HUES6 (cell line): Measurements from ENCODE around the gene MYF6.
"Not testable (repeated sequence)": the region's sequence is repeated elsewhere in the genome, so short reads cannot be mapped to it uniquely, and the experiment has no call there.

Experiments
- H3K27ac ChIP-seq: 2 replicates; pipeline ENCODE4 v1.7.0; 2013; ENCODE audit warnings: low read depth, mild to moderate bottlenecking, low read length, inconsistent platforms
- H3K27me3 ChIP-seq: 2 replicates; pipeline ENCODE4 v1.6.1; 2013; ENCODE audit warnings: low read length; ENCODE audit not compliant: control insufficient read depth, insufficient read depth
- H3K36me3 ChIP-seq: 2 replicates; pipeline ENCODE4 v1.6.1; 2013; ENCODE audit warnings: low read length; ENCODE audit not compliant: control insufficient read depth, insufficient read depth
- H3K4me1 ChIP-seq: 2 replicates; pipeline ENCODE4 v1.6.1; 2013; ENCODE audit warnings: low read length; ENCODE audit not compliant: control insufficient read depth, insufficient read depth
- H3K4me3 ChIP-seq: 2 replicates; pipeline ENCODE4 v1.5.1; 2013; ENCODE audit warnings: low read depth, low read length
- H3K9ac ChIP-seq: one replicate; pipeline ENCODE4 v1.6.1; 2013; ENCODE audit warnings: mild to moderate bottlenecking, low read length
- H3K9me3 ChIP-seq: 2 replicates; pipeline ENCODE4 v1.6.1; 2013; ENCODE audit warnings: low read depth, low read length; ENCODE audit not compliant: control insufficient read depth, insufficient read depth

MYF6 gene

DNA sequence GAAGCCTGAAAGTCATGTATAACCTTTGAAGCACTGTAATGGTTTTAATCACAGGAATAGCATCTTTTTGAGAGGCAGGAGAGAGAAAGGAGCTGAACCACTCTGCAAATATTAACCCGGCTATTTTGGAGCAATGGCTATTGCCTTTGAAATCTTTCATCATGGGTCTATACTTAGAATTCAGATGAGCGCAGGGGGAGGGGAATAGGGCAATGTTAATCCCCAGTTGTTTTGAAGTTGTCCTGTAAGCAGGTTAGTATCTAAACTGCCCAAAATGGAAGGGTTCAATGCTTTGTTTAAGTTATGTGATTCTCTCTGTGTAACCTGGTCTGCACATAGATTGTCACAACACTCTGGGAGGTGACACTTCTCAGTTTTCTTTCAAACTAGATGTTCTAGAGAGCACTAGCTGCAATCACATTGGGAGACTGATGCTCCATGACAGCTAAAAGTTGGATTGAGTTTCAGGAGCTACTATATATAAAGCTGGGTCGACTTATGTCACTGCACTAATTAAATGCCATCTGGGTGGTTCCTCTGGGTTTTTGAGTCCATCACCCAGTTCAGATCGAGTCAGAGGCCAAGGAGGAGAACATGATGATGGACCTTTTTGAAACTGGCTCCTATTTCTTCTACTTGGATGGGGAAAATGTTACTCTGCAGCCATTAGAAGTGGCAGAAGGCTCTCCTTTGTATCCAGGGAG is at the start of gene MYF6:
Gene MYF6, plus strand, starts transcription at position 509 of the 704 bp plus-strand sequence. Its CDS starts 86 bp downstream, at position 595.
- peaks cover 83% of the 10 kb centered on the region for H3K27me3 ChIP-seq

DNA sequence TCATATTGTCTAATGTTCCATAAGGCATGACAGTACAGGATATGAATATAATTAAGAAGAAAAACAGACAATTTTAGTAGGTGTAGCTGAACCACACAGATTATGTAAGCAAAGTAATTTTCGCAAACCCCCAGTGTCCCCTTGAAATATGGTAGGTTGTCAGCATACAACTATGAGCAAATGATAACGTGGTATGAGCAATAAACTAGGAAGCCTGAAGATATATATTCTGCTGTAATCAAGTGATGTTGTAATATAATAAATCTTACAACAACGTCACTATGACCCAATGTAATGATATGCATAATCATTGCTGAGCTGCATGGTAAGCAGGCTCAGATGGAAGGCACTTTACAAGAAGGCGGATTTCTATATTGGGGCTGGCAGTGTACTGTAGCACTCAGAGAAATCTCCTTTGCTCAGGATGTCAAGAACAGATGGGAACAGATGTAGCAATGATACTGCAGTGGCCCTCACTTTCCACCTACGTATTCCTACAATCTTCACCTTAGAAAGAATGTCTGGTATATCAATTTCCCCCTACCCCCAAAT is 47.8 kb upstream of the MYF6 start:
- H3K36me3 ChIP-seq = no peaks in the 10 kb centered on the region
- H3K4me1 ChIP-seq = no peaks in the 10 kb centered on the region
- no peaks in the 10 kb centered on the region for H3K27me3 ChIP-seq
- H3K4me3 ChIP-seq = no peak overlapping the region
- no peak overlapping the region for H3K27ac ChIP-seq
- no peaks in the 10 kb centered on the region for H3K9me3 ChIP-seq
- H3K9ac ChIP-seq = no peak overlapping the region

More for the DNA sequence above, at the start of gene MYF6:
- H3K9me3 ChIP-seq = no peaks in the 10 kb centered on the region
- H3K27ac ChIP-seq = no peak within 1 kb of the TSS
- peaks cover 23% of the 10 kb centered on the region for H3K4me1 ChIP-seq
- H3K9ac ChIP-seq = no peak within 1 kb of the TSS
- peak within 1 kb of the TSS; percentile 43 for H3K4me3 ChIP-seq
- no peaks in the 10 kb centered on the region for H3K36me3 ChIP-seq

DNA sequence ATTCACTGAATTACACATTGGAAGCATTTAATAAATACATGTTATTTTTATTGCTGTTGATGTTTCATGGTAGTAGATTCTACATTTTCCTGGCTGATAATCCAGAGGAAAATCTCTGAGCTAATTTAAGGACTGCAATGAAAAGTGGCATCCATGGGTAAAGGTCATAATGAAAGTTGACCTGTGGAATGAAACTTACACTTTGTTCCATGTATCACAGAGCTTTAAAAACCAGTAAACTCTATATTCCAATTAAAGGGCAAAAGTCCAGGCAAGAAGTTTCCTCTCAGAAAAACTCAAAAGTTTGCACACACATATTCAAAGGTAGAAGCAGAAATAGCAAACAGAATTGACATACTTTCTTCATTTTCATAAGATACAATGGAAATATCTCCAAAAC is 44.8 kb upstream of the MYF6 start:
- Histone ChIP-seq H3K4me3 (no peak overlapping the region), H3K4me1 (no peaks in the 10 kb centered on the region), H3K27me3 (no peaks in the 10 kb centered on the region), H3K27ac (no peak overlapping the region), H3K9ac (no peak overlapping the region), H3K9me3 (no peaks in the 10 kb centered on the region), H3K36me3 (no peaks in the 10 kb centered on the region)

DNA sequence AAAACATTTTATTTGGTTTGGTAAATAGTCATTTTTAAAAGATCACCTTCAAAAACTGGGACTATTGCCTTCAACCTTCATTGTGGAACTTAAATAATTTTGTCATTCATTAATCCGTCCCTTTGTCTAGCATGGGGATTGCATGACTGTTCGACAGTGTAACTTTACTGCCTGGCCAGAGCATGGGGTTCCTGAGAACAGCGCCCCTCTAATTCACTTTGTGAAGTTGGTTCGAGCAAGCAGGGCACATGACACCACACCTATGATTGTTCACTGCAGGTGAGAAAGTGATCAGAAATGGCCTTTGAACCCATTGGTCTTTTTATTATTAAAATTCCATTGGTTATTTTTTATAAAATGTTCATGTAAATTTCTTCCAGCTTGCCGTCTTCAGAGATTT is 37.2 kb upstream of the MYF6 start:
- H3K9me3 ChIP-seq = no peaks in the 10 kb centered on the region
- no peaks in the 10 kb centered on the region for H3K4me1 ChIP-seq
- no peak overlapping the region for H3K27ac ChIP-seq
- no peak overlapping the region for H3K4me3 ChIP-seq
- H3K36me3 ChIP-seq = no peaks in the 10 kb centered on the region
- no peak overlapping the region for H3K9ac ChIP-seq
- no peaks in the 10 kb centered on the region for H3K27me3 ChIP-seq

DNA sequence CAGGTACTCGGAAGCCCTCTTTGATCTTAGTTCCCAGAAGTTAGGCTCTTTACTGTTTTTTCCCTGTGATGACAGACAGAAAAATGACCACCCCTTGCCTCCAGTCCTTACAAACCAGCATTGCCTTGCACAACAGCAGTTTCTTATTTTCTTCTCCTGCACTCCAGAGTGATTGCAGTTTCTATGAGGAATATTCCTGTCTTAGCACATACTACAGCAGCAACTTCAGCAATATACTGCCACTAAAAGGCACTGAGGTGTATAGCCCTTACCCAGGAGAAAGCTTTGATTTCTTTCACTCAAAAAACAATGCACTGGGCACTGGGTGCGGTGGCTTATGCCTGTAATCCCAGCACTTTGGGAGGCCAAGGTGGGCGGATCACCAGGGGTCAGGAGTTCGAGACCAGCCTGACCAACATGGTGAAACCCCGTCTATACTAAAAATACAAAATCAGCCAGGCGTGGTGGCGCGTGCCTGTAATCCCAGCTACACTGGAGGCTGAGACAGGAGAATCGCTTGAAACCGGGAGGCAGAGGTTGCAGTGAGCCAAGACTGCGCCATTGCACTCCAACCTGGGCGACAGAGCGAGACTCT is 31.3 kb upstream of the MYF6 start:
- H3K9ac ChIP-seq, H3K36me3 ChIP-seq, H3K27me3 ChIP-seq, H3K9me3 ChIP-seq, H3K4me3 ChIP-seq, H3K4me1 ChIP-seq, H3K27ac ChIP-seq: not testable (repeated sequence)

DNA sequence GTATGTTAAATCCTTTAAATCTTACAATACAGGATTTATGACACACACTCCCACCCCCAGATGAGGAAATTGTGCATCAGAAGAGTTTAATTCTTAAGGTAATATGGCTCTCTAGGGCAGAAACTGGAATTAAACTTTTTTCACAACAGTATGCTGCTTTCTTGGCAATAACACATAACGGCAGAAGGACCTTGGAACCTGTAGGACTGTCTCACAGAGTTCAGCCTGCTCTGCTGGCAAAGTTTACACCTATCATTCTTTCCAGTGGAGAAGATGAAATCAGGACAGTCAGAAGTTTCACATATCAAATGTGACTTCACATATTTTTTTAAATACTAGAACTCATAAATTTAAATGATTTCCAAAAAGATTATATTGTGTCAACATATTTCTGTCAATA is 30.6 kb upstream of the MYF6 start:
- Histone ChIP-seq H3K9ac (no peak overlapping the region), H3K27me3 (no peaks in the 10 kb centered on the region), H3K9me3 (no peaks in the 10 kb centered on the region), H3K27ac (no peak overlapping the region), H3K4me1 (no peaks in the 10 kb centered on the region), H3K4me3 (no peak overlapping the region), H3K36me3 (no peaks in the 10 kb centered on the region)

DNA sequence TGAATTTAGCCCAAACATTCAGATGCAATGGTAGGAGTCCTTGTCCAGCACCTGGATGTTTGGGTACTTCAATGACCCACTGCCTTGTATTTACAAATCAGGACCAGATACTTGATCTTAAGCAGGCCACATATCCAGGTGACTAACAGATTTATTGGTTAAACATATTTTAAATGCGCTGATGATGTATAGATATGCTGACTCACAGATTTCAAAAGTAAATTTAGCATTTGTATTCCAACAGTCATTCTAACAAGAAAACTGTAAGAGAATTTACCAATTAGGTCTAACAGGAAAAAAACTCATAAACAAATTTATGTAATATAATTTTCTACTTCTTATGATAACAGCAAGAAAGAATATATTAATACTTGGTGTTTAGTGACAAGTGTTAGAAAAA is 29.4 kb upstream of the MYF6 start:
- Histone ChIP-seq H3K9ac (no peak overlapping the region), H3K27ac (no peak overlapping the region), H3K4me3 (no peak overlapping the region), H3K36me3 (no peaks in the 10 kb centered on the region), H3K27me3 (no peaks in the 10 kb centered on the region), H3K4me1 (no peaks in the 10 kb centered on the region), H3K9me3 (no peaks in the 10 kb centered on the region)

DNA sequence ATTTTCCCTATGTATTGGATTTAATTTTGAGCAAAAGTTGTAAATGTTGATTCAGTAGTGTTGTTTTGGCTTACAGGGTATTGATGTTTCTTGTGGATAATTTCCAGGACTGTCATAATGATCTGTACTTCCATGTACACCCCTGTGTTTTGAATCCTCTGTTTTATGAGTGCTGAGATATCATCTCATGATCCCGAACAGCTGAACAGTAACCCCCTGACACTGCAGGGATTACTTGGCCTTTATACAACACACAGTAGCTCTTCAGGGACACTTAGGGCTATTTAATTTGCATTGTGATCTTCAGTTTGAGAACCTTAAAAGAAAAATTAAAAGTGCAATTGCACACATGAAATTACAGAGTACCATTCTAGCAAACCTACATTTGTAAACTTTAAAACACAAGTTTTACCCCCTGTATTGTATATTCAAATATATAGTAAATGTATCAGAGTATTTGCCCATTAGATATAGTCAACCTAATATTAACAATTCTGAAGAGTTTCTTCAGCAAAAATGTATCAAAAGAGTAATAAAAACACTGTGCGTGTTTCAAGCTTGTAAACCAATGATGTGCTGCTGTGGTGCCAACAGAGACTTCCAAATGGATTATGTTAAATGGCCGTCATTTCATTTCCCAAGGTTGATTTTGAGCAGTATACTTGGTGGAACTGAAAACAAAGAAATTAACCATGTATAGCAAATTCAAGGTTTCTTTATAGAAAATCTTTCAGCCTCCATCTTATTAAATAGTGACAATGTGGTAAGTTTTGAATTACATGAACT is 27.9 kb upstream of the MYF6 start:
- no peaks in the 10 kb centered on the region for H3K9me3 ChIP-seq
- H3K36me3 ChIP-seq = no peaks in the 10 kb centered on the region
- peaks cover 12% of the 10 kb centered on the region for H3K4me1 ChIP-seq
- H3K27me3 ChIP-seq = no peaks in the 10 kb centered on the region
- no peak overlapping the region for H3K27ac ChIP-seq
- H3K9ac ChIP-seq = no peak overlapping the region
- no peak overlapping the region for H3K4me3 ChIP-seq

DNA sequence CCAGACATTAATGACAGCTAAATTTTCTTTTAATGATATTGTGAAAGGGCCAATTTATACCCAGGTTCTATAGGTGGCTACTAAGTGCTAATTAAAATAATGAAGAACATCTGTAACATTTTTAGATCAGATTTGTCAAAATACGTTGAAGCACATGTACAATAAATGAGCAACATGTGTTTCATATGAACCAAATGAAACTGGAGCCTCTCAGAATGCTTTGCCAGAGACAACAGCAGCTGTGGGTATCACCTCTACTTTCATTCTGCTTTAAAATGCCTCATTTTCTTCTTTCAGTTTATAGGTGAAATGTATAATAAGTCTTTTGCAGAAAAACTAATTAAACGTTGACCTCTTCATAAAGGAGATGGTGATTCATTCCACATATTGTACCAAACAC is 26.1 kb upstream of the MYF6 start:
- H3K9ac ChIP-seq = no peak overlapping the region
- H3K36me3 ChIP-seq = no peaks in the 10 kb centered on the region
- no peaks in the 10 kb centered on the region for H3K27me3 ChIP-seq
- H3K9me3 ChIP-seq = no peaks in the 10 kb centered on the region
- no peak overlapping the region for H3K4me3 ChIP-seq
- H3K4me1 ChIP-seq = peaks cover 14% of the 10 kb centered on the region
- no peak overlapping the region for H3K27ac ChIP-seq

DNA sequence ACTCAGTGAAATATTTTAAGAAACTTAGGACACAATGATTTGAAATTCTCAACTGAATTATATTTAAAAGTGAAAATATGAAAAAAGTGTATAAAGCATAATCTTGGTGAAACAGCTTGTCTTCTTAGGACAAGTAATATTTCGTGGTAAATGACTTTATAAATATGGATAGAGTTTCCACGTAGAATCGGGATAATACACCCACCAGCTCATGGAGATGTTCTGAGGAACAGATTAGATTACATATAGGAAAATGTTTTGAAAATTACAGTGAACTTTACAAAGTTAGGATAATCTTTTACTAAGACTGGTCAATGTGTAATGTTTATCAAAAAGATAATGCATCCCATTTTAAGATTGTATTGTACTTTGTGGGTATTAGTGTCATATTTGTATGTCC is 25.6 kb upstream of the MYF6 start:
- Histone ChIP-seq H3K36me3 (no peaks in the 10 kb centered on the region), H3K4me1 (peaks cover 14% of the 10 kb centered on the region), H3K27ac (no peak overlapping the region), H3K27me3 (no peaks in the 10 kb centered on the region), H3K4me3 (no peak overlapping the region), H3K9me3 (no peaks in the 10 kb centered on the region), H3K9ac (no peak overlapping the region)

DNA sequence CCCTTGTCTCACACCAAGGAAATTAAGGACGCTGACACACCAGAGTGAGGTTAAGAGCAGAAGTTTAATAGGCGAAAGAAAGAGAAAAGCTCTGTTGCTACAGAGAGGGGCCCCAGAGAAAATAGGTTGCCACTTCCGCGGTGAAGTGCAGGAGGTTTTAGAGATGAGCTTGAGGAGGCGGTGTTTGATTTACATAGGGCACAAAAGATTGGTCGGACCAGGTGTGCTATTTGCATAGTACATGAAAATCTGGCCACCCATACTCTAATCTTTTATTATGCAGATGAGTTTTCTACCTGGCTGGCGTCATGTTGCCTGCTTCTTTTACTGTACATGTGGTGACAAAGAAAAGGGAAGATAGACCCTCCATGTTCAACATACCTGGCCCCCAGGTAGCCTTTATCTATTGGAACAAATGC is 23.3 kb upstream of the MYF6 start:
- peak overlapping the region; percentile 10 for H3K9ac ChIP-seq
- H3K9me3 ChIP-seq = no peaks in the 10 kb centered on the region
- H3K27ac ChIP-seq = peak overlapping the region; percentile 92
- no peaks in the 10 kb centered on the region for H3K27me3 ChIP-seq
- peak overlapping the region; percentile 34 for H3K4me3 ChIP-seq
- H3K36me3 ChIP-seq = no peaks in the 10 kb centered on the region
- peaks cover 14% of the 10 kb centered on the region for H3K4me1 ChIP-seq
